ENCODE data around the gene PSMG4. TPM values are rescaled to one million over a fixed set of nuclear protein-coding genes. Genes with fewer than 3 reads are reported as not detected.

Gene PSMG4
- total RNA-seq, 1 experiment from 2014 or later = 27.0 TPM

GRCh38 chr6:3307436-3307835 lies 48.7 kb downstream of the PSMG4 start:
- H3K4me1 ChIP-seq (ENCODE audit: control insufficient read depth, insufficient read depth, low read length) = no peaks in the 10 kb centered on the region
- H3K27ac ChIP-seq (ENCODE audit: low read length) = no peak overlapping the region
- ATAC-seq = no peak
- intact Hi-C loops (cut with micrococcal nuclease; ENCODE audit: unreplicated experiment) = no loop called here
- in situ Hi-C loops (cut with HindIII; ENCODE audit: low pct_unique_long_range_greater_than_20kb, low sequenced_read_pairs) = no loop called here
- no peaks in the 10 kb centered on the region; the same call in 1 of the 2 replicates for H3K27me3 ChIP-seq (ENCODE audit: control insufficient read depth, insufficient read depth, low read length)
- no peak overlapping the region for H3K4me3 ChIP-seq (ENCODE audit: low read depth in 2 of 2, low read length in 2 of 2)
- no peak for DNase-seq (ENCODE audit: low read depth, low spot score)
- CTCF ChIA-PET = no interaction called here
- no peaks in the 10 kb centered on the region for H3K36me3 ChIP-seq (ENCODE audit: control insufficient read depth, insufficient read depth, low read length)
- POLR2A ChIA-PET = no interaction called here
- no TSS peak for BruUV-seq (replicated peaks)
- TF ChIP-seq TCF7L2 (IDR thresholded peaks at IDR 0.05; ENCODE audit: low read depth, low read length) = no peak
- no peak for TF ChIP-seq CTCF (IDR thresholded peaks at IDR 0.05)
- no peak for TF ChIP-seq SIN3A (IDR thresholded peaks at IDR 0.05; ENCODE audit: borderline replicate concordance, insufficient read depth, low read depth, low read length)
- no peak for TF ChIP-seq REST (IDR thresholded peaks at IDR 0.05; ENCODE audit: insufficient read depth in 1 of 2, low read depth in 2 of 2, low read length in 1 of 2)
- no peaks in the 10 kb centered on the region for H3K9me3 ChIP-seq (ENCODE audit: control insufficient read depth, insufficient read depth, low read depth, low read length)

GRCh38 chr6:3308106-3308505 lies 49.4 kb downstream of the PSMG4 start:
- in situ Hi-C loops (cut with HindIII; ENCODE audit: low pct_unique_long_range_greater_than_20kb, low sequenced_read_pairs) = no loop called here
- ChIA-PET POLR2A (no interaction called here), CTCF (no interaction called here)
- ATAC-seq (no peak), DNase-seq (ENCODE audit: low read depth, low spot score) (no peak)
- H3K36me3 ChIP-seq (ENCODE audit: control insufficient read depth, insufficient read depth, low read length) = no peaks in the 10 kb centered on the region
- H3K4me1 ChIP-seq (ENCODE audit: control insufficient read depth, insufficient read depth, low read length) = no peaks in the 10 kb centered on the region
- H3K27ac ChIP-seq (ENCODE audit: low read length) = no peak overlapping the region
- no peak overlapping the region for H3K4me3 ChIP-seq (ENCODE audit: low read depth in 2 of 2, low read length in 2 of 2)
- intact Hi-C loops (cut with micrococcal nuclease; ENCODE audit: unreplicated experiment) = no loop called here
- TF ChIP-seq TCF7L2 (IDR thresholded peaks at IDR 0.05; ENCODE audit: low read depth, low read length) (no peak), CTCF (IDR thresholded peaks at IDR 0.05) (no peak), SIN3A (IDR thresholded peaks at IDR 0.05; ENCODE audit: borderline replicate concordance, insufficient read depth, low read depth, low read length) (no peak), REST (IDR thresholded peaks at IDR 0.05; ENCODE audit: insufficient read depth in 1 of 2, low read depth in 2 of 2, low read length in 1 of 2) (no peak), POLR2AphosphoS5 (IDR thresholded peaks at IDR 0.05; ENCODE audit: low read depth, low read length) (no peak)
- no peaks in the 10 kb centered on the region; the same call in 1 of the 2 replicates for H3K27me3 ChIP-seq (ENCODE audit: control insufficient read depth, insufficient read depth, low read length)
- BruUV-seq (replicated peaks) = no TSS peak
- no peaks in the 10 kb centered on the region for H3K9me3 ChIP-seq (ENCODE audit: control insufficient read depth, insufficient read depth, low read depth, low read length)
